ENCODE measurements around the gene PADI1.

Gene PADI1

GRCh38 chr1:17196496-17197185 is 8.3 kb upstream of the PADI1 start:
- no peak for DNase-seq (ENCODE audit: low spot score)
- in situ Hi-C loops (cut with MboI; ENCODE audit: low sequenced_read_pairs, unreplicated experiment) = no loop called here
- TF ChIP-seq, protein P1, sequence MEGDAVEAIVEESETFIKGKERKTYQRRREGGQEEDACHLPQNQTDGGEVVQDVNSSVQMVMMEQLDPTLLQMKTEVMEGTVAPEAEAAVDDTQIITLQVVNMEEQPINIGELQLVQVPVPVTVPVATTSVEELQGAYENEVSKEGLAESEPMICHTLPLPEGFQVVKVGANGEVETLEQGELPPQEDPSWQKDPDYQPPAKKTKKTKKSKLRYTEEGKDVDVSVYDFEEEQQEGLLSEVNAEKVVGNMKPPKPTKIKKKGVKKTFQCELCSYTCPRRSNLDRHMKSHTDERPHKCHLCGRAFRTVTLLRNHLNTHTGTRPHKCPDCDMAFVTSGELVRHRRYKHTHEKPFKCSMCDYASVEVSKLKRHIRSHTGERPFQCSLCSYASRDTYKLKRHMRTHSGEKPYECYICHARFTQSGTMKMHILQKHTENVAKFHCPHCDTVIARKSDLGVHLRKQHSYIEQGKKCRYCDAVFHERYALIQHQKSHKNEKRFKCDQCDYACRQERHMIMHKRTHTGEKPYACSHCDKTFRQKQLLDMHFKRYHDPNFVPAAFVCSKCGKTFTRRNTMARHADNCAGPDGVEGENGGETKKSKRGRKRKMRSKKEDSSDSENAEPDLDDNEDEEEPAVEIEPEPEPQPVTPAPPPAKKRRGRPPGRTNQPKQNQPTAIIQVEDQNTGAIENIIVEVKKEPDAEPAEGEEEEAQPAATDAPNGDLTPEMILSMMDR (IDR thresholded peaks at IDR 0.05; ENCODE audit: borderline replicate concordance, control extremely low read depth, extremely low read depth, insufficient read depth, missing control alignments) = no peak

DNA sequence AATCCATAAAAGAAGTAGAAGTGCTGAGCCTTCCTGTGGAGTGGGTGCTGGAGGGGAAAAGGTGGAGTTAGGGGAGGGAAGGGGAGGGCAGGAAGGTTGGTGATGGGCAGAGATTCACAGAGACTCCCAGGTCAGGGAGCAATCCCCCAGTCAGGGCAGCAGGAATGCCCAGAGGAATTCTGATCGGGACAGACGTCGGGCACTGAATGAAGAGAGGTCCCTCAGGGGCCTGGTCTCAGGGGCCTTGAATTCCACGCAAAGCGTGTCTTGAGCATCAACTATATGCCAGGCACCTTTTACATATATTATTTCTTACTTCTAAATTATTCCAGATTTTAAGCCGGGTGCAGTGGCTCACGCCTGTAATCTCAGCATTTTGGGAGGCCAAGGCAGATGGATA is 7.2 kb upstream of the PADI1 start:
- no peak for DNase-seq (ENCODE audit: low spot score)
- TF ChIP-seq, protein P1 (IDR thresholded peaks at IDR 0.05; ENCODE audit: borderline replicate concordance, control extremely low read depth, extremely low read depth, insufficient read depth, missing control alignments) = no peak
- in situ Hi-C loops (cut with MboI; ENCODE audit: low sequenced_read_pairs, unreplicated experiment) = no loop called here

- in situ Hi-C loops (cut with MboI; ENCODE audit: low sequenced_read_pairs, unreplicated experiment) = no loop called here
- TF ChIP-seq, protein P1 (IDR thresholded peaks at IDR 0.05; ENCODE audit: borderline replicate concordance, control extremely low read depth, extremely low read depth, insufficient read depth, missing control alignments) = no peak
- DNase-seq (ENCODE audit: low spot score) = no peak
These were observed 6.3 kb upstream of the PADI1 start for GRCh38 chr1:17198476-17199258.

DNA sequence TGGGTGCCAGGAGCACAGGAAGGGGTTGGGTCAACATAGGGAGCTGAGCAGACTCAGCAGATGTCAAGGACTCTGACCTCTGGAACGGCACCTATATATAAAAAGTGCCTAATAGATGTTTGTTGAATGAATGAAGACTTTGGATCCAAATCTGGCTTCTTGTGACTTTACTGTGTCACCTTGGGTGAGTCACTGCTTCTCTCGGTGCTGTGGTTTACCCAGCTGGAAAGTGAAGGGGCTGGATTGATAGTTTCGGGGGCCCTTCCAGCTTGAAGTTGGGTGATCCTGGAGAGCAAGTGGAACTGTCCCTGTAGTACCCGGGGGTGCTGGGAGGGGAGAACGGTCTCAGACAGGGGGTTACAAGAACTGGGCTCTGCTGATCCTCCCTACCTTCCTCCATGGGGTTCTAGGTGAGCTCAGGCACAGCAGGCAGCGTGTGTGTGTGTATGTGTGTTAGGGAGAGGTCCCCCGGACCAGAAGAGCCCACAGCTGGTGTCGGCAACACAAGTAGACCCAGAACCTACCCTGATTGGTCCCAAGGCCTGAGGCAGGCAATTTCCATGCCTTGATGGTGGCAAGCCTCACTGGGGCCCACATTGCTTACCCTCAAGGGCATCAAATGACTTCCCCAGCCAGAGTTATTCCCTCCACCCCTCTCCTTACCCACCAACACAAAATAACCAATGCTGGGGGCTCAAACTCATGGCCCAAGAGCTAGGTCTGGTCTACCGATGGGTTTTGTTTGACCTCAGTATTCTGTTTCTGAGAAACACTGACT is 5.5 kb upstream of the PADI1 start:
- TF ChIP-seq, protein P1 (IDR thresholded peaks at IDR 0.05; ENCODE audit: borderline replicate concordance, control extremely low read depth, extremely low read depth, insufficient read depth, missing control alignments) = no peak
- in situ Hi-C loops (cut with MboI; ENCODE audit: low sequenced_read_pairs, unreplicated experiment) = no loop called here
- no peak for DNase-seq (ENCODE audit: low spot score)

- no peak for DNase-seq (ENCODE audit: low spot score)
- in situ Hi-C loops (cut with MboI; ENCODE audit: low sequenced_read_pairs, unreplicated experiment) = no loop called here
- TF ChIP-seq, protein P1 (IDR thresholded peaks at IDR 0.05; ENCODE audit: borderline replicate concordance, control extremely low read depth, extremely low read depth, insufficient read depth, missing control alignments) = no peak
These were observed 4.7 kb upstream of the PADI1 start for GRCh38 chr1:17200246-17200645.

GRCh38 chr1:17200756-17201155 is 4.2 kb upstream of the PADI1 start:
- in situ Hi-C loops (cut with MboI; ENCODE audit: low sequenced_read_pairs, unreplicated experiment) = no loop called here
- TF ChIP-seq, protein P1 (IDR thresholded peaks at IDR 0.05; ENCODE audit: borderline replicate concordance, control extremely low read depth, extremely low read depth, insufficient read depth, missing control alignments) = no peak
- no peak for DNase-seq (ENCODE audit: low spot score)

All from GM13976 (cell line).